Gastroesophageal sphincter (tissue), 3 donors: ENCODE results near the gene GTPBP2.

Experiments
- POLR2AphosphoS5 ChIP-seq: sonication (generic); formaldehyde crosslinking; IDR thresholded peaks from one replicate; pipeline ENCODE4 v1.6.1; 2017; ENCODE audit warnings: antibody characterized with exemption
- TF ChIP-seq, protein P1 (sequence below), 4 experiments: fragments of 200-600 bp in 2 of 4; fragments of 450-650 bp in 2 of 4; sonication (generic) in 1 of 4; IDR thresholded peaks; one replicate each; pipeline ENCODE4 v1.5.1; 2017 to 2019; ENCODE audit warnings: antibody characterized with exemption in 4 of 4, mild to moderate bottlenecking in 2 of 4, moderate library complexity in 2 of 4

DNA sequence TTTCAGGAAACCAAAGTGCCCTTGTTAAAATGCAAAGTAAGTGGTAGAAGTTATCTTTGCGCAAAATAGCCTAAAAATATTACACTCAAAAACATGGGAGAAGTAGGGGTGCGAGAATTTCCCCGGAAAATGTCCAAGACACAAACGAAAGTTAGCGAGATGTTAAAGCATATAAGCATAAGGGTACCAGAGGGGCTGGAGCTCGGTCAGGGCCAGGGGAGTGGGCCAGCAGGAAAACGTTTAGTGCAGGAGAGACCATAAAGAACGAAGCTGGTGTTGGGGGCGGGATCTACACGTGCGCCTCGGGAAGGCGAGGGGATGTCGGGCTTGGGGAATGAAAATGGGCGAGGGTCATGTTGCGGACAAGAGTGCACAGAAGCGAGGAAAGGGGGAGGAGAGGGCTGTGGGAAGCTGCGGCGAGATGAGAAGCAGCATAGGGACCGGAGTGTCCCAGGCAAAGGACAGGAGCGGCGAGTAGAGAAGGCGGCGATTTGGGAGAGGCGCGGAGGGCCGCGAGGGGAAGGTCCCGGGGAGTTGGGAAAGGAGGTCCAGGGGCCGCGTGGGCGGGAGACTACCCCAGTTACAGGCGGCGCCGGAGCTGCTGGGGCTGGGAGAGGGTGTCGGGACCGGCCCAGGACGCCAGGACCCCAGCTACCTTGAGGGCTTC is 53.8 kb downstream of the GTPBP2 start:
- TF ChIP-seq, protein P1, sequence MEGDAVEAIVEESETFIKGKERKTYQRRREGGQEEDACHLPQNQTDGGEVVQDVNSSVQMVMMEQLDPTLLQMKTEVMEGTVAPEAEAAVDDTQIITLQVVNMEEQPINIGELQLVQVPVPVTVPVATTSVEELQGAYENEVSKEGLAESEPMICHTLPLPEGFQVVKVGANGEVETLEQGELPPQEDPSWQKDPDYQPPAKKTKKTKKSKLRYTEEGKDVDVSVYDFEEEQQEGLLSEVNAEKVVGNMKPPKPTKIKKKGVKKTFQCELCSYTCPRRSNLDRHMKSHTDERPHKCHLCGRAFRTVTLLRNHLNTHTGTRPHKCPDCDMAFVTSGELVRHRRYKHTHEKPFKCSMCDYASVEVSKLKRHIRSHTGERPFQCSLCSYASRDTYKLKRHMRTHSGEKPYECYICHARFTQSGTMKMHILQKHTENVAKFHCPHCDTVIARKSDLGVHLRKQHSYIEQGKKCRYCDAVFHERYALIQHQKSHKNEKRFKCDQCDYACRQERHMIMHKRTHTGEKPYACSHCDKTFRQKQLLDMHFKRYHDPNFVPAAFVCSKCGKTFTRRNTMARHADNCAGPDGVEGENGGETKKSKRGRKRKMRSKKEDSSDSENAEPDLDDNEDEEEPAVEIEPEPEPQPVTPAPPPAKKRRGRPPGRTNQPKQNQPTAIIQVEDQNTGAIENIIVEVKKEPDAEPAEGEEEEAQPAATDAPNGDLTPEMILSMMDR (IDR thresholded peaks at IDR 0.05) = no peak
- TF ChIP-seq POLR2AphosphoS5 = no peak
